HepG2 (cell line): ENCODE data around the gene MSMB. TPM values are rescaled to one million over a fixed set of nuclear protein-coding genes. Genes with fewer than 3 reads are reported as not detected.

ENCODE experiments used
- ATAC-seq: fragments of 200-7000 bp; cut with Tn5 transposase; 3 replicates; pipeline ENCODE4 v1.9.1; 2020; ENCODE audit warnings: mild to moderate bottlenecking, moderate library complexity
- BruUV-seq: library from RNA; stranded (reverse); fragments of 400-500 nt; replicated peaks from 2 replicates; lab custom pipeline; 2021; lab: Mats Ljungman, UMichigan
- CTCF ChIA-PET: fragments of 300-600 bp; formaldehyde crosslinking; extraction: SDS; loops from one replicate; lab custom pipeline; 2021; ENCODE audit warnings: low total read pairs, inconsistent platforms, low intra/inter-chr PET ratio; lab: Yijun Ruan, JAX
- POLR2A ChIA-PET: fragments of 350-600 bp; sonication (Branson Sonifier 250); formaldehyde crosslinking; loops from one replicate; lab custom pipeline; 2020; ENCODE audit warnings: antibody characterized with exemption, inconsistent platforms; lab: Yijun Ruan, JAX
- DNase-seq: peaks from one replicate; pipeline ENCODE4 v3.0.0-alpha.2; 2015; ENCODE audit warnings: low spot score
- FAIRE-seq: peaks from 3 replicates; lab custom pipeline; 2011; peaks lifted over from hg19 to GRCh38; lab: Jason Lieb, UNC
- H2AFZ ChIP-seq: one replicate; pipeline ENCODE4 v1.6.1; 2011; ENCODE audit warnings: low read length, inconsistent platforms
- H3K27ac ChIP-seq: fragments of 300-600 bp; 3 replicates; pipeline ENCODE4 v1.8.0; 2011; ENCODE audit warnings: mixed run types, mild to moderate bottlenecking, mixed read lengths, low read length, inconsistent platforms; ENCODE audit not compliant: insufficient read depth; ENCODE audit errors: extremely low read length
- H3K27me3 ChIP-seq, 2 experiments: fragments of 200-600 bp in 1 of 2; 2 replicates in 1 of 2; 3 replicates in 1 of 2; pipeline versions ENCODE4 v1.6.0 to v1.8.0; 2011; ENCODE audit warnings: low read length in 2 of 2, mild to moderate bottlenecking in 2 of 2, moderate library complexity in 2 of 2, inconsistent platforms in 1 of 2; ENCODE audit not compliant: insufficient read depth in 2 of 2, control insufficient read depth in 1 of 2
- H3K36me3 ChIP-seq, 2 experiments: fragments of 200-600 bp in 1 of 2; replicated peaks in 1 of 2; 2 replicates in 1 of 2; 3 replicates in 1 of 2; pipeline versions ENCODE4 v1.5.1 to v1.8.0; 2011; ENCODE audit warnings: low read length in 2 of 2, inconsistent platforms in 1 of 2; ENCODE audit not compliant: insufficient read depth in 2 of 2, control insufficient read depth in 1 of 2
- H3K4me1 ChIP-seq: 2 replicates; pipeline ENCODE4 v1.5.1; 2012; ENCODE audit warnings: low read length, inconsistent platforms; ENCODE audit not compliant: insufficient read depth
- H3K4me2 ChIP-seq: 2 replicates; pipeline ENCODE4 v1.6.0; 2011; ENCODE audit warnings: low read depth, low read length, inconsistent platforms
- H3K4me3 ChIP-seq, 3 experiments: fragments of 200-600 bp in 1 of 3; sonication (generic), shearing (Covaris generic) in 1 of 3; replicated peaks in 1 of 3; 2 replicates each; pipeline ENCODE4 v1.5.1; 2011 to 2016; ENCODE audit warnings: low read length in 3 of 3, inconsistent platforms in 2 of 3, low read depth in 2 of 3, mild to moderate bottlenecking in 2 of 3, control low read depth in 1 of 3, mixed read lengths in 1 of 3; ENCODE audit not compliant: insufficient read depth in 1 of 3
- H3K79me2 ChIP-seq: one replicate; pipeline ENCODE4 v1.6.1; 2011; ENCODE audit warnings: low read length, inconsistent platforms; ENCODE audit not compliant: insufficient read depth
- H3K9ac ChIP-seq: 2 replicates; pipeline ENCODE4 v1.6.0; 2011; ENCODE audit warnings: mild to moderate bottlenecking, low read depth, low read length, inconsistent platforms; ENCODE audit not compliant: insufficient read depth
- H3K9me3 ChIP-seq: 2 replicates; pipeline ENCODE4 v1.5.1; 2012; ENCODE audit warnings: mild to moderate bottlenecking, low read length
- H4K20me1 ChIP-seq: 2 replicates; pipeline ENCODE4 v1.6.0; 2011; ENCODE audit warnings: inconsistent platforms, mild to moderate bottlenecking, low read length, moderate library complexity; ENCODE audit not compliant: insufficient read depth
- TBX3 ChIP-seq: fragments of 450-650 bp; IDR thresholded peaks from 2 replicates; pipeline ENCODE4 v1.6.1; 2017; ENCODE audit warnings: antibody characterized with exemption, mild to moderate bottlenecking, inconsistent platforms, borderline replicate concordance
- TEAD2 ChIP-seq: sonication (generic); formaldehyde crosslinking; IDR thresholded peaks from 2 replicates; pipeline ENCODE4 v1.9.0; 2021; ENCODE audit warnings: missing genetic modification reagents
- ZEB1 ChIP-seq: IDR thresholded peaks from 2 replicates; pipeline ENCODE4 v1.6.1; 2012; ENCODE audit warnings: mild to moderate bottlenecking, low read depth, inconsistent platforms; ENCODE audit not compliant: insufficient replicate concordance
- ZNF121 ChIP-seq: sonication (generic); formaldehyde crosslinking; IDR thresholded peaks from 2 replicates; pipeline ENCODE4 v1.5.0; 2020; ENCODE audit warnings: mild to moderate bottlenecking, missing genetic modification reagents
- ZNF225 ChIP-seq: sonication (generic); formaldehyde crosslinking; IDR thresholded peaks from 2 replicates; pipeline ENCODE4 v1.4.0; 2020; ENCODE audit warnings: mild to moderate bottlenecking, missing genetic modification reagents
- WGBS: methylation state at CpG from one replicate; pipeline ENCODE4 v1.1.6; 2017; ENCODE audit warnings: low lambda C conversion rate; 5-methylcytosine and 5-hydroxymethylcytosine counted together
- in situ Hi-C: cut with HindIII; loops from 2 replicates; pipeline ENCODE4 v1.10.0; 2017; ENCODE audit warnings: low pct_unique_long_range_greater_than_20kb; ENCODE audit not compliant: extremely low pct_ligation_motif_present
- intact Hi-C: fragments of 100-400 bp; cut with micrococcal nuclease; formaldehyde crosslinking; loops from one replicate; pipeline ENCODE4 v1.10.0; 2022; ENCODE audit not compliant: unreplicated experiment
- polyA plus RNA-seq, 8 experiments: library from polyadenylated mRNA; depleted of rRNA in 3 of 8; stranded (reverse) in 7 of 8; unstranded in 1 of 8; fragments of >200 nt; fragmentation: Illumina TruSeq in 4 of 8; extraction: Trizol in 4 of 8; gene quantifications; 2 replicates each; pipeline versions ENCODE4 v1.2.1 to v1.2.3, GENCODE V29; 2011 to 2016; ENCODE audit warnings: low read depth in 4 of 8, missing spikeins in 1 of 8, mixed read lengths in 1 of 8; ENCODE audit not compliant: insufficient read depth in 1 of 8
- total RNA-seq, 5 experiments: library from RNA; depleted of rRNA; stranded (reverse); fragments of >200 nt; fragmentation: Illumina TruSeq; extraction: Trizol; gene quantifications; 2 replicates each; pipeline ENCODE4 v1.2.3, GENCODE V29; 2016; ENCODE audit warnings: low read depth in 1 of 5
- TF ChIP-seq, protein P1 (sequence below): sonication (generic); formaldehyde crosslinking; IDR thresholded peaks from 2 replicates; pipeline ENCODE4 v1.4.0; 2020; ENCODE audit warnings: missing genetic modification reagents, borderline replicate concordance
- TF ChIP-seq, protein P2 (sequence below): conservative IDR thresholded peaks from 2 replicates; pipeline ENCODE4 v1.6.1; 2018; ENCODE audit warnings: missing genetic modification reagents

Gene MSMB
- total and polyA plus RNA-seq, 2 of the 13 experiments (the other 11 are each of a cell fraction or from before 2014, with no cell fraction given) = 0.84 TPM; not detected in 1

DNA sequence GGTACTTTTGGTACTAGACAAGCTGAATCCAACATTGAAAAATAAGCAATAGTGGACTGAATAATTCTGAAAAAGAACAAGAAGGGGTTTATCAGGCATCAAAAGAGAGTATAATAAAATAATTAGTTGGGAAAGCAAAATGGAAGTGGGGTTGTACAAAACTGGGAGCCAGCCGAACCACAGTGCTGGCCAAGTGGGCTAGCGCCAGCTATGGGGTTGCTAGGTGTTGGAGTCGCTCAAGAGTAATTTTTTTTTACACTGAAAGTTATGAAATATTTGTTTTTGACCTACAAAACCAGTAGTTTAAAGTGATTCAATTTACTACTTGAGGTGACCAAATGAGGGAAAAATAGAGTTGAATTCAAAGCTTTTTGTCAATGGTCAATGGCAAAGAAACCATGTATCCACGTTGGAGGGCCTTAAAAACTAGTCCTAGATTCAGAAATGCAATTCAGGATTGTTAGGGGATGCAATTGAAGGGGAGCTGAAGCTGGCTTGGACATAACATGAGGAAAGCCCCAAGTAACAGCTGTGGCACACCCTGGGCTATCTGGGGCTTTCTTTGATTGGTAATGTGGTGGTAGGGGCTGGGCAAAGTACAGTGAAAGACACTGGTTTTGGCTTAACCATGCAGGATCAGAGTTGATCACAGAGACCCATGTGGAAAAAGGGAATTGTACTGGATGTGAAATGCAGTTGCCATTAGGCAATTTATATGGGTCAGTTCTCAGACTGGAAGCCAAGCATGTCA, 28.3 kb upstream of the MSMB start (continued):
- TF ChIP-seq, protein P1, sequence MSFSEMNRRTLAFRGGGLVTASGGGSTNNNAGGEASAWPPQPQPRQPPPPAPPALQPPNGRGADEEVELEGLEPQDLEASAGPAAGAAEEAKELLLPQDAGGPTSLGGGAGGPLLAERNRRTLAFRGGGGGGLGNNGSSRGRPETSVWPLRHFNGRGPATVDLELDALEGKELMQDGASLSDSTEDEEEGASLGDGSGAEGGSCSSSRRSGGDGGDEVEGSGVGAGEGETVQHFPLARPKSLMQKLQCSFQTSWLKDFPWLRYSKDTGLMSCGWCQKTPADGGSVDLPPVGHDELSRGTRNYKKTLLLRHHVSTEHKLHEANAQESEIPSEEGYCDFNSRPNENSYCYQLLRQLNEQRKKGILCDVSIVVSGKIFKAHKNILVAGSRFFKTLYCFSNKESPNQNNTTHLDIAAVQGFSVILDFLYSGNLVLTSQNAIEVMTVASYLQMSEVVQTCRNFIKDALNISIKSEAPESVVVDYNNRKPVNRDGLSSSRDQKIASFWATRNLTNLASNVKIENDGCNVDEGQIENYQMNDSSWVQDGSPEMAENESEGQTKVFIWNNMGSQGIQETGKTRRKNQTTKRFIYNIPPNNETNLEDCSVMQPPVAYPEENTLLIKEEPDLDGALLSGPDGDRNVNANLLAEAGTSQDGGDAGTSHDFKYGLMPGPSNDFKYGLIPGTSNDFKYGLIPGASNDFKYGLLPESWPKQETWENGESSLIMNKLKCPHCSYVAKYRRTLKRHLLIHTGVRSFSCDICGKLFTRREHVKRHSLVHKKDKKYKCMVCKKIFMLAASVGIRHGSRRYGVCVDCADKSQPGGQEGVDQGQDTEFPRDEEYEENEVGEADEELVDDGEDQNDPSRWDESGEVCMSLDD (CRISPR knock-in tag) = no peak
- no peak for TF ChIP-seq ZEB1
- TF ChIP-seq ZNF225 = no peak
- TF ChIP-seq, protein P2, sequence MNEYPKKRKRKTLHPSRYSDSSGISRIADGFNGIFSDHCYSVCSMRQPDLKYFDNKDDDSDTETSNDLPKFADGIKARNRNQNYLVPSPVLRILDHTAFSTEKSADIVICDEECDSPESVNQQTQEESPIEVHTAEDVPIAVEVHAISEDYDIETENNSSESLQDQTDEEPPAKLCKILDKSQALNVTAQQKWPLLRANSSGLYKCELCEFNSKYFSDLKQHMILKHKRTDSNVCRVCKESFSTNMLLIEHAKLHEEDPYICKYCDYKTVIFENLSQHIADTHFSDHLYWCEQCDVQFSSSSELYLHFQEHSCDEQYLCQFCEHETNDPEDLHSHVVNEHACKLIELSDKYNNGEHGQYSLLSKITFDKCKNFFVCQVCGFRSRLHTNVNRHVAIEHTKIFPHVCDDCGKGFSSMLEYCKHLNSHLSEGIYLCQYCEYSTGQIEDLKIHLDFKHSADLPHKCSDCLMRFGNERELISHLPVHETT = no peak
- no peak for TF ChIP-seq TBX3
- no peak for TF ChIP-seq ZNF121 (CRISPR knock-in tag)

DNA sequence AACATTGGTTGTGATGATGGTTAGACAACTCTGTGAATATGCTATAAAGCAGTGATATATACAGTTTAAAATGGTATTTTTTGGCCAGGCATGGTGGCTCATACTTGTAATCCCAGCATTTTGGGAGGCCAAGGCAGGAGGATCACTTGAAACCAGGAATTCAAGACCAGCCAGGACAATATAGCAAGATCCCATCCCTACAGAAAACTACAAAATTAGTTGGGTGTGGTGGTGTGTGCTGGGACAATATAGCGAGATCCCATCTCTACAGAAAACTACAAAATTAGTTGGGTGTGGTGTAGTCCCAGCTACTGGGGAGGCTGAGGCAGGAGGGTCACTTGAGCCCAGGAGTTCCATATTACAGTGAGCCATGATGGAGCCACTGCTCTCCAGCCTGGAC, 27.5 kb upstream of the MSMB start:
- Histone ChIP-seq H3K4me1 (peaks cover 69% of the 10 kb centered on the region), H2AFZ (no peak overlapping the region), H3K27me3 (no peaks in the 10 kb centered on the region), H3K4me2 (no peak overlapping the region), H3K79me2 (no peaks in the 10 kb centered on the region), H4K20me1 (no peaks in the 10 kb centered on the region), H3K36me3 (no peaks in the 10 kb centered on the region), H3K27ac (no peak overlapping the region), H3K4me3 (no peak overlapping the region), H3K9me3 (0 out of 2 replicates have a peak, but pooled peaks cover 7% of the 10 kb centered on the region), H3K9ac (no peak overlapping the region)
- POLR2A ChIA-PET = no interaction called here
- no peak for FAIRE-seq
- in situ Hi-C loops (no loop called here), intact Hi-C loops (no loop called here)
- CTCF ChIA-PET = no interaction called here
- DNase-seq = no peak
- 79% methylated on average over 1 of the region's 1 CpG for whole genome bisulfite sequencing
- no peak for TF ChIP-seq TEAD2 (CRISPR knock-in tag)
- TF ChIP-seq ZNF121 (CRISPR knock-in tag) = peak; percentile 54; the same call in 1 of the 2 replicates
- no peak for ATAC-seq
- BruUV-seq = no TSS peak
